ENCODE results near the gene SMOC2. TPM values are rescaled to one million over a fixed set of nuclear protein-coding genes. Genes with fewer than 3 reads are reported as not detected.
"Not testable (repeated sequence)": the region's sequence is repeated elsewhere in the genome, so short reads cannot be mapped to it uniquely, and the experiment has no call there.

Gene SMOC2
- total RNA-seq, 6 experiments from 2014 or later, result 0.42 to 3.5 (median 1.2) TPM

- intact Hi-C loops (cut with DNase I), result no loop called here
- 83% methylated on average over 7 of the region's 22 CpGs for WGBS (ENCODE audit: insufficient coverage, low coverage, low lambda C conversion rate, missing lambda C conversion rate)
- Histone ChIP-seq H3K27me3 (no peaks in the 10 kb centered on the region), H3K4me3 (no peak overlapping the region), H3K4me1 (no peaks in the 10 kb centered on the region), H3K36me3 (no peaks in the 10 kb centered on the region), H3K9me3 (no peaks in the 10 kb centered on the region), H3K27ac (no peak overlapping the region)
- TF ChIP-seq CTCF (IDR thresholded peaks at IDR 0.05) (no peak), POLR2A (IDR thresholded peaks at IDR 0.05) (no peak)
- no peak for ATAC-seq
- DNase-seq, result no peak
Measured at GRCh38 chr6:168535711-168536110, 94.7 kb downstream of the SMOC2 start.

GRCh38 chr6:168536196-168536595 lies 95.2 kb downstream of the SMOC2 start:
- Histone ChIP-seq H3K4me3 (no peak overlapping the region), H3K27ac (no peak overlapping the region), H3K36me3 (no peaks in the 10 kb centered on the region), H3K4me1 (no peaks in the 10 kb centered on the region), H3K27me3 (no peaks in the 10 kb centered on the region), H3K9me3 (no peaks in the 10 kb centered on the region)
- no peak for TF ChIP-seq CTCF (IDR thresholded peaks at IDR 0.05)
- TF ChIP-seq POLR2A (IDR thresholded peaks at IDR 0.05), result no peak
- intact Hi-C loops (cut with DNase I), result no loop called here
- DNase-seq (no peak), ATAC-seq (no peak)
- WGBS (ENCODE audit: insufficient coverage, low coverage, low lambda C conversion rate, missing lambda C conversion rate), result no CpG with 5 or more reads among the region's 7 CpGs

GRCh38 chr6:168536665-168537539 lies 95.9 kb downstream of the SMOC2 start:
- H3K4me3 ChIP-seq, result no peak overlapping the region
- H3K9me3 ChIP-seq, result no peaks in the 10 kb centered on the region
- peak in 1 of 4 donors; percentile 14 for ATAC-seq
- H3K27ac ChIP-seq, result no peak overlapping the region
- TF ChIP-seq CTCF (IDR thresholded peaks at IDR 0.05) (no peak), POLR2A (IDR thresholded peaks at IDR 0.05) (no peak)
- intact Hi-C loops (cut with DNase I), result no loop called here
- H3K4me1 ChIP-seq, result no peaks in the 10 kb centered on the region
- 78% methylated on average over 7 of the region's 17 CpGs for WGBS (ENCODE audit: insufficient coverage, low coverage, low lambda C conversion rate, missing lambda C conversion rate)
- DNase-seq, result no peak
- no peaks in the 10 kb centered on the region for H3K36me3 ChIP-seq
- H3K27me3 ChIP-seq, result no peaks in the 10 kb centered on the region

- Histone ChIP-seq H3K27me3 (no peaks in the 10 kb centered on the region), H3K4me1 (no peaks in the 10 kb centered on the region), H3K27ac (no peak overlapping the region), H3K36me3 (no peaks in the 10 kb centered on the region), H3K4me3 (no peak overlapping the region), H3K9me3 (no peaks in the 10 kb centered on the region)
- 67% methylated on average over 1 of the region's 10 CpGs for WGBS (ENCODE audit: insufficient coverage, low coverage, low lambda C conversion rate, missing lambda C conversion rate)
- no peak for DNase-seq
- intact Hi-C loops (cut with DNase I), result no loop called here
- TF ChIP-seq CTCF (IDR thresholded peaks at IDR 0.05), result no peak
- TF ChIP-seq POLR2A (IDR thresholded peaks at IDR 0.05), result no peak
- ATAC-seq, result no peak
Measured at GRCh38 chr6:168537540-168537884, 96.5 kb downstream of the SMOC2 start.

- DNase-seq; H3K27ac ChIP-seq; H3K4me1 ChIP-seq; H3K36me3 ChIP-seq; intact Hi-C loops (cut with DNase I); ATAC-seq; H3K9me3 ChIP-seq; H3K4me3 ChIP-seq; H3K27me3 ChIP-seq: not testable (repeated sequence)
- WGBS (ENCODE audit: insufficient coverage, low coverage, low lambda C conversion rate, missing lambda C conversion rate), result 74% methylated on average over 9 of the region's 14 CpGs
Measured at GRCh38 chr6:168538188-168538891, 97.4 kb downstream of the SMOC2 start.
